Smooth muscle cell of the brain vasculature (primary cell): ENCODE results near the gene SP140.
A peak's percentile ranks its signal among the peaks of the same experiment; 100 is the strongest.
"Not testable (repeated sequence)": the region's sequence is repeated elsewhere in the genome, so short reads cannot be mapped to it uniquely, and the experiment has no call there.

Experiments
- DNase-seq: peaks from one replicate; pipeline ENCODE4 v3.0.0-alpha.2; 2012; ENCODE audit warnings: low read depth, low spot score

SP140 gene

GRCh38 chr2:230225486-230225885 lies at the start of gene SP140:
Gene SP140 (plus strand): TSS chr2:230225736. CDS start chr2:230225845, 109 bp downstream.
- DNase-seq: no peak

- DNase-seq: no peak
Measured at GRCh38 chr2:230176996-230177395, 48.5 kb upstream of the SP140 start.

- no peak for DNase-seq
Measured at GRCh38 chr2:230178546-230179485, 46.7 kb upstream of the SP140 start.

GRCh38 chr2:230179907-230180306 lies 45.6 kb upstream of the SP140 start:
- DNase-seq: no peak

- DNase-seq: no peak
Measured at GRCh38 chr2:230181195-230181594, 44.3 kb upstream of the SP140 start.

- no peak for DNase-seq
Measured at GRCh38 chr2:230184727-230185578, 40.6 kb upstream of the SP140 start.

GRCh38 chr2:230202430-230203109 lies 23.0 kb upstream of the SP140 start:
- DNase-seq: no peak

GRCh38 chr2:230203110-230203676 lies 22.3 kb upstream of the SP140 start:
- no peak for DNase-seq

GRCh38 chr2:230205034-230205433 lies 20.5 kb upstream of the SP140 start:
- no peak for DNase-seq

- DNase-seq: no peak
Measured at GRCh38 chr2:230205721-230206120, 19.8 kb upstream of the SP140 start.

GRCh38 chr2:230208576-230208975 lies 17.0 kb upstream of the SP140 start:
- DNase-seq: no peak

GRCh38 chr2:230209422-230210051 lies 16.0 kb upstream of the SP140 start:
- no peak for DNase-seq

GRCh38 chr2:230216489-230216888 lies 9.0 kb upstream of the SP140 start:
- no peak for DNase-seq

- DNase-seq: no peak
Measured at GRCh38 chr2:230217424-230217823, 8.1 kb upstream of the SP140 start.

GRCh38 chr2:230218421-230218820 lies 7.1 kb upstream of the SP140 start:
- no peak for DNase-seq

GRCh38 chr2:230219419-230220331 lies 5.9 kb upstream of the SP140 start, which contains the start of gene SP110:
Gene SP110 (minus strand): TSS chr2:230219984. CDS start chr2:230216927, 3,057 bp downstream.
- DNase-seq: peak; percentile 62

GRCh38 chr2:230220347-230220969 lies 5.1 kb upstream of the SP140 start:
- no peak for DNase-seq

- no peak for DNase-seq
Measured at GRCh38 chr2:230221493-230221892, 4.0 kb upstream of the SP140 start.

GRCh38 chr2:230222829-230223228 lies 2.7 kb upstream of the SP140 start:
- not testable (repeated sequence) for DNase-seq
